HL-60 (cell line): Measurements from ENCODE around the gene GUCY1A2.

ENCODE experiments used
- GABPA ChIP-seq: IDR thresholded peaks from 2 replicates; pipeline ENCODE4 v1.6.1; 2012; ENCODE audit warnings: low read depth
- TF ChIP-seq, protein P1 (sequence below): IDR thresholded peaks from one replicate; pipeline ENCODE4 v1.5.1; 2011; ENCODE audit warnings: low read length, control low read depth, inconsistent platforms; ENCODE audit not compliant: insufficient read depth

DNA sequence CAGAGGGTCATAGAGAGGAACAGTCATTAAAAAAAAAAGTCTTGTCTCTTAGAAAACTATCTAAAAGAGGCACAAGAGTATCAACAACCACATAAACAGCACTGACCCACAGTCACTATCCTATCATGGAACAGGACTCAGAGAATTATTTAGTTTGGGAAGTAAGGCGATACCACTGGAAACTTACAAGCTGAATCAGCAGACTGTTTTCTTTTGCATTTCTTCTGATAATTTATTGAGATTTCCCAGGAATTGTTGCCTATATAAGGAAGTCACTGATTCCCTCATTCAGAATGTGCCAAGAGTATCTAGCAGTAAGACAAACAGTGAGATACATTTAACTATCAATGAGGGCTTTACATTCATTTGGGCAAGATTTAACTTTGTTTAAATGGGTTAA lies 304.1 kb downstream of the GUCY1A2 start:
- TF ChIP-seq, protein P1, sequence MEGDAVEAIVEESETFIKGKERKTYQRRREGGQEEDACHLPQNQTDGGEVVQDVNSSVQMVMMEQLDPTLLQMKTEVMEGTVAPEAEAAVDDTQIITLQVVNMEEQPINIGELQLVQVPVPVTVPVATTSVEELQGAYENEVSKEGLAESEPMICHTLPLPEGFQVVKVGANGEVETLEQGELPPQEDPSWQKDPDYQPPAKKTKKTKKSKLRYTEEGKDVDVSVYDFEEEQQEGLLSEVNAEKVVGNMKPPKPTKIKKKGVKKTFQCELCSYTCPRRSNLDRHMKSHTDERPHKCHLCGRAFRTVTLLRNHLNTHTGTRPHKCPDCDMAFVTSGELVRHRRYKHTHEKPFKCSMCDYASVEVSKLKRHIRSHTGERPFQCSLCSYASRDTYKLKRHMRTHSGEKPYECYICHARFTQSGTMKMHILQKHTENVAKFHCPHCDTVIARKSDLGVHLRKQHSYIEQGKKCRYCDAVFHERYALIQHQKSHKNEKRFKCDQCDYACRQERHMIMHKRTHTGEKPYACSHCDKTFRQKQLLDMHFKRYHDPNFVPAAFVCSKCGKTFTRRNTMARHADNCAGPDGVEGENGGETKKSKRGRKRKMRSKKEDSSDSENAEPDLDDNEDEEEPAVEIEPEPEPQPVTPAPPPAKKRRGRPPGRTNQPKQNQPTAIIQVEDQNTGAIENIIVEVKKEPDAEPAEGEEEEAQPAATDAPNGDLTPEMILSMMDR = no peak
- TF ChIP-seq GABPA = no peak
